D341Med (cell line): ENCODE measurements around the gene PAX9.
"Not testable (repeated sequence)": the region's sequence is repeated elsewhere in the genome, so short reads cannot be mapped to it uniquely, and the experiment has no call there.

Experiments
- DNase-seq: peaks from one replicate; pipeline ENCODE4 v3.0.0; 2012; ENCODE audit warnings: low spot score

PAX9 gene

GRCh38 chr14:36674659-36675058 is 13.0 kb downstream of the PAX9 start:
- DNase-seq: no peak

- DNase-seq: no peak
These were observed 13.9 kb downstream of the PAX9 start for GRCh38 chr14:36675581-36675980.

- DNase-seq: no peak
These were observed 14.6 kb downstream of the PAX9 start for GRCh38 chr14:36676236-36676635.

- DNase-seq: no peak
These were observed 20.7 kb downstream of the PAX9 start for GRCh38 chr14:36682338-36682737.

- no peak for DNase-seq
These were observed 21.5 kb downstream of the PAX9 start for GRCh38 chr14:36683083-36683724.

- DNase-seq: no peak
These were observed 23.3 kb downstream of the PAX9 start for GRCh38 chr14:36684946-36685345.

GRCh38 chr14:36690311-36691040 is 28.8 kb downstream of the PAX9 start:
- DNase-seq: no peak

GRCh38 chr14:36699420-36699819 is 37.8 kb downstream of the PAX9 start:
- not testable (repeated sequence) for DNase-seq

GRCh38 chr14:36700651-36701050 is 39.0 kb downstream of the PAX9 start:
- DNase-seq: no peak

- DNase-seq: no peak
These were observed 39.5 kb downstream of the PAX9 start for GRCh38 chr14:36701132-36701531.

GRCh38 chr14:36702474-36702873 is 40.8 kb downstream of the PAX9 start:
- no peak for DNase-seq

GRCh38 chr14:36707570-36707969 is 45.9 kb downstream of the PAX9 start:
- no peak for DNase-seq

GRCh38 chr14:36713960-36714703 is 52.5 kb downstream of the PAX9 start:
- no peak for DNase-seq

- no peak for DNase-seq
These were observed 55.0 kb downstream of the PAX9 start for GRCh38 chr14:36716614-36717184.

GRCh38 chr14:36717363-36717762 is 55.7 kb downstream of the PAX9 start:
- no peak for DNase-seq

GRCh38 chr14:36718216-36718615 is 56.6 kb downstream of the PAX9 start:
- DNase-seq: no peak

- no peak for DNase-seq
These were observed 58.2 kb downstream of the PAX9 start for GRCh38 chr14:36719823-36720222.

GRCh38 chr14:36720657-36721056 is 59.0 kb downstream of the PAX9 start:
- no peak for DNase-seq

GRCh38 chr14:36721877-36722276 is 60.2 kb downstream of the PAX9 start:
- no peak for DNase-seq

GRCh38 chr14:36723530-36723929 is 61.9 kb downstream of the PAX9 start:
- DNase-seq: no peak

GRCh38 chr14:36724162-36724561 is 62.5 kb downstream of the PAX9 start:
- DNase-seq: no peak

- no peak for DNase-seq
These were observed 64.5 kb downstream of the PAX9 start for GRCh38 chr14:36726128-36726527.
